HG03064 (cell line): Measurements from ENCODE around the gene GHRL.
"Not testable (repeated sequence)": the region's sequence is repeated elsewhere in the genome, so short reads cannot be mapped to it uniquely, and the experiment has no call there.

Experiments used
- ATAC-seq: cut with Tn5 transposase; IDR thresholded peaks from one replicate; pipeline ENCODE4 v1.9.1; 2021; ENCODE audit warnings: low read depth; ENCODE audit not compliant: unreplicated experiment

Gene GHRL

GRCh38 chr3:10300087-10300486, 7.3 kb upstream of the GHRL start:
- ATAC-seq: no peak

GRCh38 chr3:10299679-10300078, 6.9 kb upstream of the GHRL start:
- ATAC-seq: no peak

- ATAC-seq: no peak
These were observed 6.4 kb upstream of the GHRL start for GRCh38 chr3:10299175-10299574.

- not testable (repeated sequence) for ATAC-seq
These were observed 5.3 kb upstream of the GHRL start for GRCh38 chr3:10298064-10298463.

GRCh38 chr3:10294030-10294586, 1.4 kb upstream of the GHRL start:
- no peak for ATAC-seq

- no peak for ATAC-seq
These were observed 1.1 kb downstream of the GHRL start for GRCh38 chr3:10291641-10292040.

- ATAC-seq: no peak
These were observed 2.1 kb downstream of the GHRL start for GRCh38 chr3:10290481-10291176.

GRCh38 chr3:10289787-10290355, 2.9 kb downstream of the GHRL start:
- ATAC-seq: no peak

- ATAC-seq: no peak
These were observed 3.7 kb downstream of the GHRL start for GRCh38 chr3:10289077-10289476.

- ATAC-seq: no peak
These were observed 4.2 kb downstream of the GHRL start for GRCh38 chr3:10288575-10288960.

- no peak for ATAC-seq
These were observed 4.7 kb downstream of the GHRL start for GRCh38 chr3:10287936-10288574.

GRCh38 chr3:10286596-10287295, 6.0 kb downstream of the GHRL start:
- ATAC-seq: no peak

- no peak for ATAC-seq
These were observed 6.6 kb downstream of the GHRL start for GRCh38 chr3:10286133-10286524.

GRCh38 chr3:10285272-10286132, 7.2 kb downstream of the GHRL start:
- ATAC-seq: no peak

- no peak for ATAC-seq
These were observed 8.3 kb downstream of the GHRL start for GRCh38 chr3:10284496-10284895.

- ATAC-seq: no peak
These were observed 9.1 kb downstream of the GHRL start for GRCh38 chr3:10283638-10284037.

GRCh38 chr3:10281951-10282350, 10.8 kb downstream of the GHRL start:
- ATAC-seq: no peak

- no peak for ATAC-seq
These were observed 12.2 kb downstream of the GHRL start for GRCh38 chr3:10280571-10280970.

- ATAC-seq: no peak
These were observed 12.6 kb downstream of the GHRL start for GRCh38 chr3:10280177-10280529.

- no peak for ATAC-seq
These were observed 13.2 kb downstream of the GHRL start for GRCh38 chr3:10279384-10280176.
